ENCODE measurements around the gene IL22RA2. TPM values are rescaled to one million over a fixed set of nuclear protein-coding genes. Genes with fewer than 3 reads are reported as not detected.
"Not testable (repeated sequence)": the region's sequence is repeated elsewhere in the genome, so short reads cannot be mapped to it uniquely, and the experiment has no call there.

Gene IL22RA2
- polyA plus RNA-seq, 3 donors from 2014 or later, result not detected

- H3K9me3 Mint-ChIP-seq, result peaks cover 0 to 24% (median 6%) of the 10 kb centered on the region in 6 donors
- no peak for DNase-seq
- H3K4me1 Mint-ChIP-seq, result peaks cover 7 to 10% of the 10 kb centered on the region in 2 donors
- peaks cover 0 to 4% (median 0%) of the 10 kb centered on the region in 3 donors for H3K36me3 Mint-ChIP-seq
- H3K27ac Mint-ChIP-seq, result no peak overlapping the region
- no peak overlapping the region for H3K4me3 Mint-ChIP-seq
- H3K27me3 Mint-ChIP-seq (ENCODE audit: low read depth in 3 of 3), result peaks cover 0 to 4% (median 3%) of the 10 kb centered on the region in 3 donors
Measured at GRCh38 chr6:137120748-137121147, 52.7 kb downstream of the IL22RA2 start.

GRCh38 chr6:137119196-137120104 lies 54.0 kb downstream of the IL22RA2 start:
- no peak for DNase-seq
- no peak overlapping the region for H3K27ac Mint-ChIP-seq
- peaks cover 0 to 24% (median 6%) of the 10 kb centered on the region in 6 donors for H3K9me3 Mint-ChIP-seq
- H3K36me3 Mint-ChIP-seq, result peaks cover 0 to 4% (median 0%) of the 10 kb centered on the region in 3 donors
- peaks cover 7 to 10% of the 10 kb centered on the region in 2 donors for H3K4me1 Mint-ChIP-seq
- peaks cover 0 to 4% (median 3%) of the 10 kb centered on the region in 3 donors for H3K27me3 Mint-ChIP-seq (ENCODE audit: low read depth in 3 of 3)
- H3K4me3 Mint-ChIP-seq, result no peak overlapping the region

GRCh38 chr6:137117581-137117980 lies 55.9 kb downstream of the IL22RA2 start:
- Mint-ChIP-seq H3K4me1 (peaks cover 7 to 10% of the 10 kb centered on the region in 2 donors), H3K36me3 (peaks cover 0 to 4% (median 0%) of the 10 kb centered on the region in 3 donors), H3K27me3 (ENCODE audit: low read depth in 3 of 3) (peaks cover 0 to 4% (median 0%) of the 10 kb centered on the region in 3 donors), H3K9me3 (peaks cover 0 to 24% (median 6%) of the 10 kb centered on the region in 6 donors), H3K27ac (no peak overlapping the region), H3K4me3 (no peak overlapping the region)
- DNase-seq, result no peak

GRCh38 chr6:137116807-137117206 lies 56.6 kb downstream of the IL22RA2 start:
- Mint-ChIP-seq H3K27me3 (ENCODE audit: low read depth in 3 of 3) (peaks cover 0 to 4% (median 0%) of the 10 kb centered on the region in 3 donors), H3K36me3 (peaks cover 0 to 4% (median 0%) of the 10 kb centered on the region in 3 donors), H3K4me1 (peaks cover 7 to 10% of the 10 kb centered on the region in 2 donors), H3K9me3 (peaks cover 0 to 24% (median 6%) of the 10 kb centered on the region in 6 donors), H3K27ac (no peak overlapping the region), H3K4me3 (no peak overlapping the region)
- DNase-seq, result no peak

- Mint-ChIP-seq H3K27me3 (ENCODE audit: low read depth in 3 of 3) (peaks cover 0 to 7% (median 2%) of the 10 kb centered on the region in 3 donors), H3K27ac (no peak overlapping the region), H3K9me3 (peaks cover 0 to 24% (median 6%) of the 10 kb centered on the region in 6 donors), H3K4me3 (no peak overlapping the region), H3K36me3 (peaks cover 0 to 4% (median 0%) of the 10 kb centered on the region in 3 donors), H3K4me1 (no peaks in the 10 kb centered on the region)
- DNase-seq, result no peak
Measured at GRCh38 chr6:137115658-137116057, 57.8 kb downstream of the IL22RA2 start.

- no peak for DNase-seq
Measured at GRCh38 chr6:137112067-137112355, 61.4 kb downstream of the IL22RA2 start.

GRCh38 chr6:137111296-137112066 lies 62.0 kb downstream of the IL22RA2 start:
- DNase-seq, result no peak
- no peaks in the 10 kb centered on the region for H3K36me3 Mint-ChIP-seq
- H3K4me3 Mint-ChIP-seq, result no peak overlapping the region
- no peaks in the 10 kb centered on the region for H3K9me3 Mint-ChIP-seq
- H3K27ac Mint-ChIP-seq, result no peak overlapping the region
- peaks cover 0 to 10% of the 10 kb centered on the region in 2 donors for H3K4me1 Mint-ChIP-seq
- H3K27me3 Mint-ChIP-seq (ENCODE audit: low read depth in 3 of 3), result peaks cover 0 to 5% (median 5%) of the 10 kb centered on the region in 3 donors

More at GRCh38 chr6:137112067-137112355, 61.4 kb downstream of the IL22RA2 start:
- H3K9me3 Mint-ChIP-seq, result no peaks in the 10 kb centered on the region
- H3K36me3 Mint-ChIP-seq, result no peaks in the 10 kb centered on the region
- H3K27ac Mint-ChIP-seq, result no peak overlapping the region
- peaks cover 0 to 5% (median 5%) of the 10 kb centered on the region in 3 donors for H3K27me3 Mint-ChIP-seq (ENCODE audit: low read depth in 3 of 3)
- no peak overlapping the region for H3K4me3 Mint-ChIP-seq
- peaks cover 0 to 7% of the 10 kb centered on the region in 2 donors for H3K4me1 Mint-ChIP-seq

- peaks cover 0 to 5% (median 5%) of the 10 kb centered on the region in 3 donors for H3K27me3 Mint-ChIP-seq (ENCODE audit: low read depth in 3 of 3)
- DNase-seq, result no peak
- H3K36me3 Mint-ChIP-seq, result no peaks in the 10 kb centered on the region
- H3K4me3 Mint-ChIP-seq, result no peak overlapping the region
- H3K9me3 Mint-ChIP-seq, result no peaks in the 10 kb centered on the region
- no peak overlapping the region for H3K27ac Mint-ChIP-seq
- peaks cover 28 to 44% of the 10 kb centered on the region in 2 donors for H3K4me1 Mint-ChIP-seq
Measured at GRCh38 chr6:137107767-137108105, 65.7 kb downstream of the IL22RA2 start.

- not testable (repeated sequence) for H3K27ac Mint-ChIP-seq; DNase-seq; H3K9me3 Mint-ChIP-seq; H3K27me3 Mint-ChIP-seq (ENCODE audit: low read depth in 3 of 3); H3K36me3 Mint-ChIP-seq
- peak overlapping the region in 1 of 5 donors; percentile 17 for H3K4me3 Mint-ChIP-seq
- H3K4me1 Mint-ChIP-seq, result peaks cover 32 to 49% of the 10 kb centered on the region in 2 donors
Measured at GRCh38 chr6:137107047-137107766, 66.2 kb downstream of the IL22RA2 start.

GRCh38 chr6:137106183-137106582 lies 67.3 kb downstream of the IL22RA2 start:
- Mint-ChIP-seq H3K27me3 (ENCODE audit: low read depth in 3 of 3) (peaks cover 0 to 3% (median 2%) of the 10 kb centered on the region in 3 donors), H3K36me3 (no peaks in the 10 kb centered on the region), H3K27ac (no peak overlapping the region), H3K4me3 (no peak overlapping the region), H3K9me3 (no peaks in the 10 kb centered on the region), H3K4me1 (peaks cover 32 to 51% of the 10 kb centered on the region in 2 donors)
- DNase-seq, result no peak

GRCh38 chr6:137105375-137105774 lies 68.1 kb downstream of the IL22RA2 start:
- peak overlapping the region in 4 of 6 donors; percentile 3 to 69 (median 62) for H3K27ac Mint-ChIP-seq
- peaks cover 0 to 3% (median 2%) of the 10 kb centered on the region in 3 donors for H3K27me3 Mint-ChIP-seq (ENCODE audit: low read depth in 3 of 3)
- peaks cover 32 to 51% of the 10 kb centered on the region in 2 donors for H3K4me1 Mint-ChIP-seq
- no peak for DNase-seq
- no peaks in the 10 kb centered on the region for H3K9me3 Mint-ChIP-seq
- H3K4me3 Mint-ChIP-seq, result peak overlapping the region in 2 of 5 donors; percentile 7 to 21
- H3K36me3 Mint-ChIP-seq, result no peaks in the 10 kb centered on the region

GRCh38 chr6:137104926-137105325 lies 68.5 kb downstream of the IL22RA2 start:
- no peaks in the 10 kb centered on the region for H3K36me3 Mint-ChIP-seq
- peak overlapping the region in 4 of 6 donors; percentile 3 to 65 (median 44) for H3K27ac Mint-ChIP-seq
- H3K27me3 Mint-ChIP-seq (ENCODE audit: low read depth in 3 of 3), result peaks cover 0 to 3% (median 2%) of the 10 kb centered on the region in 3 donors
- no peak for DNase-seq
- peaks cover 32 to 51% of the 10 kb centered on the region in 2 donors for H3K4me1 Mint-ChIP-seq
- H3K4me3 Mint-ChIP-seq, result peak overlapping the region in 3 of 5 donors; percentile 7 to 27 (median 21)
- H3K9me3 Mint-ChIP-seq, result no peaks in the 10 kb centered on the region

GRCh38 chr6:137102851-137103492 lies 70.5 kb downstream of the IL22RA2 start:
- Mint-ChIP-seq H3K36me3 (no peaks in the 10 kb centered on the region), H3K4me1 (peaks cover 32 to 50% of the 10 kb centered on the region in 2 donors), H3K27ac (peak overlapping the region in 2 of 6 donors; percentile 0 to 19), H3K9me3 (no peaks in the 10 kb centered on the region), H3K27me3 (ENCODE audit: low read depth in 3 of 3) (peaks cover 0 to 2% (median 0%) of the 10 kb centered on the region in 3 donors), H3K4me3 (no peak overlapping the region)
- DNase-seq, result peak; percentile 20 to 33 (median 26)
